ENCODE measurements around the gene UGT2B7.

GRCh38 chr4:69060651-69061308 lies 35.5 kb upstream of the UGT2B7 start:
- TF ChIP-seq EZH2 (IDR thresholded peaks at IDR 0.05; ENCODE audit: low read depth, unreplicated experiment) (no peak), CTCF (conservative IDR thresholded peaks at IDR 0.05; ENCODE audit: low read depth in 2 of 2) (peak; percentile 21 to 56; a peak in 2 of 4 replicates), JUNB (IDR thresholded peaks at IDR 0.05; ENCODE audit: unreplicated experiment) (no peak), STAT1 (IDR thresholded peaks at IDR 0.05; ENCODE audit: unreplicated experiment) (no peak), EZH2phosphoT487 (IDR thresholded peaks at IDR 0.05; ENCODE audit: unreplicated experiment) (no peak), REST (IDR thresholded peaks at IDR 0.05; ENCODE audit: unreplicated experiment) (no peak), POLR2AphosphoS5 (IDR thresholded peaks at IDR 0.05; ENCODE audit: low read depth) (no peak), ZNF114 (CRISPR knock-in tag; IDR thresholded peaks at IDR 0.05) (no peak), CREB1 (CRISPR knock-in tag; IDR thresholded peaks at IDR 0.05; ENCODE audit: low read depth) (no peak), NANOG (IDR thresholded peaks at IDR 0.05; ENCODE audit: borderline replicate concordance) (no peak)

All from GM23338 (cell line).